ENCODE results near the gene KRTAP5-4. TPM values are rescaled to one million over a fixed set of nuclear protein-coding genes. Genes with fewer than 3 reads are reported as not detected.
"Not testable (repeated sequence)": the region's sequence is repeated elsewhere in the genome, so short reads cannot be mapped to it uniquely, and the experiment has no call there.

KRTAP5-4 gene
- total RNA-seq, 2 donors from 2014 or later = not detected

GRCh38 chr11:1650918-1651262 lies 29.0 kb upstream of the KRTAP5-4 start:
- intact Hi-C loops (cut with DNase I) = loop anchor here (5.0 kb wide), 3 partner anchors 41 to 501 kb away; partner anchors contain the start of gene SYT8
- TF ChIP-seq, protein P1, sequence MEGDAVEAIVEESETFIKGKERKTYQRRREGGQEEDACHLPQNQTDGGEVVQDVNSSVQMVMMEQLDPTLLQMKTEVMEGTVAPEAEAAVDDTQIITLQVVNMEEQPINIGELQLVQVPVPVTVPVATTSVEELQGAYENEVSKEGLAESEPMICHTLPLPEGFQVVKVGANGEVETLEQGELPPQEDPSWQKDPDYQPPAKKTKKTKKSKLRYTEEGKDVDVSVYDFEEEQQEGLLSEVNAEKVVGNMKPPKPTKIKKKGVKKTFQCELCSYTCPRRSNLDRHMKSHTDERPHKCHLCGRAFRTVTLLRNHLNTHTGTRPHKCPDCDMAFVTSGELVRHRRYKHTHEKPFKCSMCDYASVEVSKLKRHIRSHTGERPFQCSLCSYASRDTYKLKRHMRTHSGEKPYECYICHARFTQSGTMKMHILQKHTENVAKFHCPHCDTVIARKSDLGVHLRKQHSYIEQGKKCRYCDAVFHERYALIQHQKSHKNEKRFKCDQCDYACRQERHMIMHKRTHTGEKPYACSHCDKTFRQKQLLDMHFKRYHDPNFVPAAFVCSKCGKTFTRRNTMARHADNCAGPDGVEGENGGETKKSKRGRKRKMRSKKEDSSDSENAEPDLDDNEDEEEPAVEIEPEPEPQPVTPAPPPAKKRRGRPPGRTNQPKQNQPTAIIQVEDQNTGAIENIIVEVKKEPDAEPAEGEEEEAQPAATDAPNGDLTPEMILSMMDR (IDR thresholded peaks at IDR 0.05) = no peak
- no peaks in the 10 kb centered on the region for H3K4me1 ChIP-seq
- no peak overlapping the region for H3K4me3 ChIP-seq
- H3K36me3 ChIP-seq = no peaks in the 10 kb centered on the region
- H3K9me3 ChIP-seq = no peaks in the 10 kb centered on the region
- DNase-seq = no peak
- no peak overlapping the region for H3K27ac ChIP-seq
- no peaks in the 10 kb centered on the region for H3K27me3 ChIP-seq
- no peak overlapping the region for H3K9ac ChIP-seq (ENCODE audit: low read depth in 2 of 2, low read length in 2 of 2)

DNA sequence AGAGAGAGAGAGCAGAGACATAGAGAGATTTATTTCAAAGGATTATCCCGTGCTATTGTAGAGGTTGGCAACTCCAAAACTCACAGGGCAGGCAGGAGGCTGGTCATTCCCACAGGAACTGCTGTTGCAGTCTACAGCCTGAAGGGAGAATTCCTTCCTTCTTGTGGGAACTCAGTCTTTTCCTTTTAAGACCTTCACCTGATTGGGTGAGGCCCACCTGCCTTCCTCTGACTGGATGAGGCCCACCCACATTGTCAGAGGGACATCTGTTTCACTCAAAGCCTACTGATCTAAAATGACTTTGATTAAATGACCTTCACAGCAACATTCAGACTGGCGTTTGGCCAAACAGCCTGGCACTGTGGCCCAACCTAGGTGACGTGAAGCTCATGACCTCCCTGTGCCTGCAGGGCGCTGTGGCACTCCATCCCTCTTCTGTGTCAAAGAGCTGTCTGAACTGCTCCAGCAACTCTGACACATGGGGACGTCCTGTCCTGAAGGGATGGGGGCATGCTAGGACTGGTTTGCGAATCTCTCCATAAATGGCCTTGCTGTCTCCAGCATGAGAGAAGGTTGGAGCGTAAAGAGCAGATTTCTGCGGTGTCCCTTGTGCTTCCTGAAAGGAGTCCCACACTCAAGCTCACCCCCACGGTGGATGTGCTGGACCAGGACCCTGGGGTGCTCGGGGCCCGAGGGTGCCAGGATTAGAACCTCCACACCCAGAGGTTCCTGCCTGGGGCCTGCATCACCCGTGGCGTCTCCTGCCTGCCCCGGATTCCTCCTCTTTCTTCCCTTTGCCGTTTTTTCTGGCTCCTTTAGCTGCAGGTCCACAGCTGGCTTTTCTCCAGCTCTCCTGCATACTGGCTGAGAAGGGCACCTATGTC lies 28.3 kb upstream of the KRTAP5-4 start:
- no peaks in the 10 kb centered on the region for H3K9me3 ChIP-seq
- intact Hi-C loops (cut with DNase I) = loop anchor here (5.0 kb wide), 3 partner anchors 42 to 502 kb away; partner anchors contain the start of gene SYT8
- TF ChIP-seq, protein P1 (IDR thresholded peaks at IDR 0.05) = no peak

DNA sequence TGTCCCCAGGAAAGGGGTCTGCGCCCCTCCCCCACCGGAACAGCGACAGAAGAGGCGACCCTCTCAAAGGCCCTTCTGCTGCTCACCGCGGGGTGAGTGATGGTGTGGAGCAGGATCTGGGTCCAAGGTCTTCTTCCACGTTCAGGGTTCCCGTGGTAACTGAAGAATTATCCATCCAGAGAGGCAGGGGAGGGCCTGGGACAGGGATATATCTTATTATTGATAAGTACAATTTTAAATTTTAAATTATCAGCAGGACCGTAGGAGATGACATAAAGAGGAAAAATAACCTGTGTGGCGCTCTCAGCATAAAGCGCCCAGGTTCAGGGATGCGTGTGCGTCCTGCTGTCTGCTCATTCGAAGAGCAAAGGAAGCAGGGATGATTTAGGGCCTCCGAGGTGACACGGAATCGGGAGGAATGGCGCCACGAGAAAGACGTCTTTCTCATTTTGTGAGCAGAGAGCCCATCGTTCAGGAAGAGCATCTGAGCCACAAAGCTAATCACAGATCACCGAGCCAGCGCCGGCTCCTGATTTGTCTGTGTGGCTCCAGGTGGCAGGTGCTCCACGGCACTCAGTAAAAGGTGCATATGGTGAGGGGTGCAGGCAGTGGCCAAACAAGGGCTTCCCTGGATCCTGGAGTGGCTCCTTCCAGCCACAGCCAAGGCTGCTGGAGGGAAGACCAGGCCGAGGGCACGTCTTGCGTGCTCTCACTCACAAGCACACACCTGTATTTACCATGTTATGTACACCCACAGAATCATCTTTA lies 26.9 kb upstream of the KRTAP5-4 start:
- Histone ChIP-seq H3K9ac (ENCODE audit: low read depth in 2 of 2, low read length in 2 of 2) (no peak overlapping the region), H3K27me3 (no peaks in the 10 kb centered on the region), H3K36me3 (no peaks in the 10 kb centered on the region), H3K4me1 (no peaks in the 10 kb centered on the region), H3K9me3 (no peaks in the 10 kb centered on the region), H3K4me3 (no peak overlapping the region), H3K27ac (no peak overlapping the region)
- intact Hi-C loops (cut with DNase I) = no loop called here
- DNase-seq = no peak
- TF ChIP-seq, protein P1 (IDR thresholded peaks at IDR 0.05) = no peak

More for the DNA sequence above, 28.3 kb upstream of the KRTAP5-4 start:
- Histone ChIP-seq H3K36me3 (no peaks in the 10 kb centered on the region), H3K4me1 (no peaks in the 10 kb centered on the region), H3K27me3 (no peaks in the 10 kb centered on the region), H3K4me3 (no peak overlapping the region), H3K9ac (ENCODE audit: low read depth in 2 of 2, low read length in 2 of 2) (no peak overlapping the region), H3K27ac (no peak overlapping the region)
- no peak for DNase-seq

- TF ChIP-seq, protein P1 (IDR thresholded peaks at IDR 0.05) = no peak
- Histone ChIP-seq H3K4me1 (no peaks in the 10 kb centered on the region), H3K36me3 (no peaks in the 10 kb centered on the region), H3K27me3 (no peaks in the 10 kb centered on the region), H3K27ac (no peak overlapping the region), H3K9ac (ENCODE audit: low read depth in 2 of 2, low read length in 2 of 2) (no peak overlapping the region), H3K9me3 (no peaks in the 10 kb centered on the region), H3K4me3 (no peak overlapping the region)
- intact Hi-C loops (cut with DNase I) = no loop called here
- DNase-seq = no peak
Measured at GRCh38 chr11:1647901-1648652, 26.1 kb upstream of the KRTAP5-4 start.

- H3K9me3 ChIP-seq = not testable (repeated sequence)
Measured at GRCh38 chr11:1646540-1646939, 24.6 kb upstream of the KRTAP5-4 start.

More at GRCh38 chr11:1646540-1646939, 24.6 kb upstream of the KRTAP5-4 start:
- H3K27ac ChIP-seq; H3K9ac ChIP-seq (ENCODE audit: low read depth in 2 of 2, low read length in 2 of 2); H3K36me3 ChIP-seq; H3K4me1 ChIP-seq; intact Hi-C loops (cut with DNase I); DNase-seq; H3K4me3 ChIP-seq; H3K27me3 ChIP-seq: not testable (repeated sequence)
